ENCODE results near the gene RND1.
A peak's percentile ranks its signal among the peaks of the same experiment; 100 is the strongest.
"Not testable (repeated sequence)": the region's sequence is repeated elsewhere in the genome, so short reads cannot be mapped to it uniquely, and the experiment has no call there.

The RND1 gene

DNA sequence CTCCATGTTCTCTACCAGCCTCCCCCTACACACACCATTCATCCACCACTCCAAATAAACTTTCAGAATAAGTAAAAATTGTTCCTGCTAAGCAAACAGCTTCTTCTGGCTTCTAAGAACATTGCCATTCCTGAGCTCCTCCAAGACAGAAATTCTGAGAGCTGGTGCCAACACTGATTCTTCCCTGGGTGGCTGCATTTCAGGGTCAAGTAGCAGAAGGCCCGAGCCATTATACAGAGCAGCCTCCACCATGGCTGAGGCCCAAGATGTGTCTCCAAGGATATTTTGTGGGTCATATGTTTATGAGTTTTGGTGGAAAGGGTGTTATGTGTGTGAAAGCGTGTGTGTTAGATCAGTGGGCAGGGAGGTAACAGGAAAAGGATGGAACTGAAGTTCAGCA is 3.5 kb upstream of the RND1 start:
- DNase-seq (ENCODE audit: low read depth in 3 of 3, low spot score in 1 of 3): no peak

DNA sequence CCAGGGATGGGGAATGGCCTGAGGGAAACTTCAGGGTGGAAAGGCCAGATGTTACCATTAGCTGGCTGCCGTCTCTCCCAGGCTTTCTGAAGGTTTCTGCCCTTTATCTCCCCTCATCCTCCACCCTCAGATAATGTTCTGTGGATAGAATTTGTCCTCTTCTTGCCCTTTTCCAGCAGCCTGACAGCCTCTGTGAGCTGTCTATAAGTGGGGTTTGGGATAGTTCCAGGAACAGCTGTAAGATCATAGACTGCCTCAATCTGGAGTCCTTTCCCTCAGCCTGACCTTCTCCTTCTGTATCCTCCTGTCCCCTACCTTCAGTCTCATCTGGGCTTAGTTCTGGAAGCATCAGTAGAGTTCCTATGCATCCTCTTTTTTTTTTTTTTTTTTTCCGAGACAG is 2.8 kb upstream of the RND1 start:
- DNase-seq (ENCODE audit: low read depth in 3 of 3, low spot score in 1 of 3): no peak

DNA sequence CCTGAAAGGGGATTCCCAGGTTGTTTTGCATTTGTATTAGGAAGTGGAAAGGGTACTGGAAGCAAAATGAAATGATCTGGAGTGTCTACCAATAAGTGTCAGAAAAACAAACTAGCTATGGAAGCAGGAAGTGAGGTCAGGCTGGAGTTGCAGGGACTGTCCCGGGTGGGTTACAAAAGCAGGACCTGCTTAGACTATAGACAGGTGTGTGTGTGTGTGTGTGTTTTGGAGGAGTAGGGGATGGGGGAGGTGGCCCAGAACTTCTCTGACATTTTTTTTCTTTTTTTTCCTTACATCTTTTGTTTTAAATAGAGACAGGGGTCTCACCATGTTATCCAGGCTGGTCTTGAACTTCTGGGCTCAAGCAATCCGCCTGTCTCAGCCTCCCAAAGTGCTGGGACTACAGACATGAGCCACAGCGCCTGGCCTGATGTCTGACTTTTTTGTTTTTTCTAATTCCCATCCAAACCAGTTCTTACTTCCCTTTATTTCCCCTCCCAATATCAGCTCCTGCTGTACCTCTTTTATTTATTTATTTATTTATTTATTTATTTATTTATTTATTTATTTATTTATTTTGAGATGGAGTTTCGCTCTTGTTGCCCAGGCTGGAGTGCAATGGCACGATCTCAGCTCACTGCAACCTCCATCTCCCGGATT is 512 bp upstream of the RND1 start:
- peak in 1 of 3 donors; percentile 11 for DNase-seq (ENCODE audit: low read depth in 3 of 3, low spot score in 1 of 3)

DNA sequence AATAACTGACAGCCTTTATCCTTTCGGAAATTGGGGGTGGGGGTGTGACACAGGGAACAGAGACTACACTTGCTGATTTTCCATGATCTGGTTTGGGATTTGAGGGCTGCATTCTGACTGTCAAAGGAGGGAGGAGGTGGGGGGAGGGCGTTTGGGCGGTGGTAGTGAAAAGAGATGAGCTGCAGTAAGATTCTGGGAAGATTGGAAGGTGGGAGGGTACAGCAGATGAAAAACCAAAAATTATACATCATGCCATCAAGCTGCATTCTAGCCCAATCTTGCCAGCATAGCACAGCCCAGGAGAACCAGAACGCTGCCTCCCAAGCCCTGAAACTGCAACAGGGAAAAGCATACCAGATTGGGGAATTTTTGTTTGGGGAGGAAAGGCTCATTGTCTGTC is 2.4 kb downstream of the RND1 start:
- no peak for DNase-seq (ENCODE audit: low read depth in 3 of 3, low spot score in 1 of 3)

DNA sequence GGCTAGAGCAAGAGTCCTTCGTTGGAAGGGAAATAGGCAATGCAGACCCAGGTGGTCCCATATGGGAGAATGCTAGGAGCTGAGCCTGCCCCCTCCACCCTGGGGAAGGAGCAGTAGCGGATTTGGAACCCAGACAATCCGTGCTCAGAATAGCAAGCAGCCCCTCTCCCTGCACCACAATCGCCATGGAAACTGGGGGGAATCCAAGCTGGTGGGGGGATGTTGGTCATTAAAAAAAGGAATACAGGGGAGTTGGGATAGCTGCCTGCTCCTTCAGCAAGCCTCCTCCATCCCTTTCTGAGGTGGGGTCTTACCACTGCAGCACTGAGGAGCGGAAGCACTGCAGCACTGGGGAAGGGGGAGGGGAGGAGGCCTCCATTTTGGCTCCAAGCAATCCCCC is 2.9 kb downstream of the RND1 start:
- no peak for DNase-seq (ENCODE audit: low read depth in 3 of 3, low spot score in 1 of 3)

DNA sequence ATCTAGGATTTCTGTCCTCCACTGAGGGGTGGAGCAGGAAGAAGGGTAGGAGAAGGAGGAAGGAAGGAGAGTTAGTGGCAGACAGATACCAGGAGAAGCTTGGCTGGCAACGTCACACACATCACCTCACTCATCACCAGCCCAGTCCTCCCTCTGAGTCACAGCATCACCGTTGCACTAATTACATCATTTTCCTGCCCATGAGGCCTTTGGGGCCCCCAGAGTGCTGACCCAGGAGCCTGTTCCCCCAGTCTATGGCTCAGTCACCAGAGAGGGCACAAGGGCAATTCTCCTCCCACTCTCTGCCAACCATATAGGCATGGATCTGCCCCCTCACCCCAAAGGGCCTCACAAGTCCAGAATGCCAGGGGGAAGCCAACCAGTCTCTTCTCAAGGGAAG is 4.6 kb downstream of the RND1 start:
- no peak for DNase-seq (ENCODE audit: low read depth in 3 of 3, low spot score in 1 of 3)

DNA sequence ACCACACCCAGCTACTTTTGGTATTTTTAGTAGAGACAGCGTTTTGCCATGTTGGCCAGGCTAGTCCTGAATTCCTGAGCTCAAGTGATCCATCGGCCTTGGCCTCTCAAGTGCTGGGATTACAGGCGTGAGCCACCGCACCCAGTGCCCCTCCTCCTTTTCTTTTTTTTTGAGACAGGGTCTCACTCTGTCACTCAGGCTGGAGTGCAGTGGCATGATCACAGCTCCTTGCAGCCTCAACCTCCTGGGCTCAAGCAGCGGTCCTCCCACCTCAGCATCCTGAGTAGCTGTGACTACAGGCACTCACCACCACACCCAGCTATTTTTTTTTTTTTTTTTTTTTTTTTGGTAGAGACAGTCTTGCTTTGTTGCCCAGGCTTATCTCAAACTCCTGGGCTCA is 5.4 kb downstream of the RND1 start:
- DNase-seq (ENCODE audit: low read depth in 3 of 3, low spot score in 1 of 3): not testable (repeated sequence)

DNA sequence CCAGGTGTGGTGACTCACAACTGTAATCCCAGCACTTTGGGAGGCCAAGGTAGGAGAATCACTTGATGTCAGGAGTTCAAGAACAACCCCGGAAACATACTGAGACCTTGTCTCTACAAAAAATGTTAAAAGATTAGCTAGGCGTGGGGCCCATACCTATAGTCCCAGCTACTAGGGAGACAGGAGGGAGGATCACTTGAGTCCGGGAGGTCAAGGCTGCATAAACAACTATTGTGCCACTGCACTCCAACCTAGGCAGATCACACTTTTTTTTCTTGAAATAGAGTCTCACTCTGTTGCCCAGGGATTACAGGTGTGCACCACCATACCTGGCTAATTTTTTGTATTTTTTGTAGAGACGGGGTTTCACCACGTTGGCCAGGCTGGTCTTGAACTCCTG is 6.1 kb downstream of the RND1 start:
- no peak for DNase-seq (ENCODE audit: low read depth in 3 of 3, low spot score in 1 of 3)

DNA sequence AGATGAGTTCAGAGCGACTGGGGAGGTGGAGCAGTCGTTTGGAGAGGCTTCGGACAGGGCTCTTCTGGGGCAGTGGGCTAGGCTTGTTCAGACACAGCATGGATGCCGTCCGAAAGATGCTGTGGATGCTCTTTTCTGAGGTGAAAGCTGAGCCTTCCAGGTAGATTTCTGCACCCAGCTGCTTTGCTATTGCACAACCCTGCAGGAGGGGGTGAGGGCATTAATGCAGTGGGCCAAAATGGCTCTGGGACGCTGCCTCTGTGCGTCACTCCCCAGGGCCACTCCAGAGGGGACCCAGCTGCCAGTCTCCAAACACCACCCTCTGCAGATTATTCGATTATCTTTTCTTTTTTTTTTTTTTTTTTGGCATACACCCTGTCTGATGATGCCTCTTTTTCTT is 7.6 kb downstream of the RND1 start:
- no peak for DNase-seq (ENCODE audit: low read depth in 3 of 3, low spot score in 1 of 3)

DNA sequence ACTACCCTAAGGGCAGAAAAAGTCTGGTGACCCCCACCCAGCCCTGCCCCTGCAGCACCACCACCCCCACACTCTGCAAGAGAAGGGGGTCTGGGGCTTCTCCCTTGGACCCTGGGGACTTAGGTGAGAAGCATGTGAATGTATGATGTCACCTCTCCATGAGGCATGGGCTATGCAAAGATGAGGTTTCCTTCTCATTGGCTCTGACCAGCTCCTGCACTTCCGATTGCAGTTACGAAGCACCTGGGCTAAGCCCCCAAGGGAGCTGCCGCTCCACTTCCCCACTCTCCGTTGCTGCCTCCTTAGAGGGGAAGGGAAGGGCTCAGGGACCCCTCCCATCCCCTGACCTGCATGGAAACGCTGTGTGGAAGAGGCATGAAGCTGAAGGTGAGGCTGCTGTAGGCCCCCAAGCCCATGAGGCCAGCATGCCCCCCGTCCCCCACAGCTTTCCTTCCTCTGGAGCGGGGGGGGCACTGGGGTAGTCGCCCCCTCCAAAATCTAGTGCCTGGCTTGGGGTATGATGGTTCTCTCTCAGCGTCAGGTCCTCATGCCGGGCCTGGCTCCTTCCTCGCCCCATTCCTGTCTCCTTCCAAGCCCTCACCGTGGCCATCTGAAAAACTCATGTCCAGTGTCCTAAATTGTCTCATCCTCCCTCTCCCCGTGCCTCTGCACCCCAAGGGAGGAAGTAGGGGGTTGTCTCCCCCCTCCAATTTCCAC is 8.2 kb downstream of the RND1 start:
- DNase-seq (ENCODE audit: low read depth in 3 of 3, low spot score in 1 of 3): no peak

DNA sequence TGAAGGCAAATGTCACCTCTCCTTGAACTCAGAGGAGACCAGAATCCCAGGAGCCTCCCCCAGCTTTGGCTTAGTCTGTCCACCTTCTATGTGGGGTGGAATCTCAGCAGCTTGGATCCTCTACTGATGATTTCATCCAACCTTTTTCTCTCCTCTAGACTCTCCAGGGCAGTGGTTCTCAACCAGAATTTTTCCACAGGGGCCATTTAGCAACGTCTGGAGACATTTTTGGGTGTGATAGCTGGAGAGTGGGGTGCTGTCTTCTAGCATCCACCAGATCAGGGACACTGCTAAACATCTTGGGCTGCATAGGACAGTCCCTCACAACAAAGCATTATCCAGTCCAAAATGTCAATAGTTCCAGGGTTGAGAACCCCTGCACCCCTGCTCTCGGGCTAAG is 9.3 kb downstream of the RND1 start:
- no peak for DNase-seq (ENCODE audit: low read depth in 3 of 3, low spot score in 1 of 3)

DNA sequence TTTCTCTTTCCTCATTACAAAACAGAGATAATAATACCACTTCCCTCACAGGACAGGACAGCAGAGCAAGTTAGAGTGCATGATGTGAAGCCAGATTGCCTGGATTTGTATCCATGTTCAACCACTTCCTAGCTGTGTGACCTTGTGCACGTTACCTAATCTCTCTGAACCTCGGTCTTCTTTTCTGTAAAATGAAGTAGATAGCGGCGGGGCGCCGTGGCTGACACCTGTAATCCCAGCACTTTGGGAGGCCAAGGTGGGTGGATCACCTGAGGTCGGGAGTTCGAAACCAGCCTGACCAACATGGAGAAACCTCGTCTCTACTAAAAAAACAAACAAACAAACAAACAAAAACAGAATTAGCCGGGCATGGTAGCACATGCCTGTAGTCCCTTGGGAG is 10.7 kb downstream of the RND1 start:
- DNase-seq (ENCODE audit: low read depth in 3 of 3, low spot score in 1 of 3): not testable (repeated sequence)

DNA sequence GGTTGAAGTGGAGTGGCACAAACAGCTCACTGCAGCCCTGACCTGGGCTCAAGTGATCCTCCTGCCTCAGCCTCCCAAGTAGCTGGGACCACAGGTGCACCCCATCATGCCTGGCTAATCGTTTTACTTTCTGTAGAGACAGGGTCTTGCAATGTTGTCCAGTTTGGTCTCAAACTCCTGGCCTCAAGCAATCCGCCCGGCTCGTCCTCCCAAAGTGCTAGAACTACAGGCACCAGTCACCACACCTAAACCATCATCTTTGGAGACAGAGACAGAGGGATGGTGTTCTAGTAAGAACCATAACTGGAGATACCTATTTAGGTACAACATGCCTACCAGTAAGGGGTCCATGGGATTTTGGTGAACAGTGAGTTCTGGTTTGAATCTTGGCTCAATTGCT is 11.2 kb downstream of the RND1 start:
- no peak for DNase-seq (ENCODE audit: low read depth in 3 of 3, low spot score in 1 of 3)

DNA sequence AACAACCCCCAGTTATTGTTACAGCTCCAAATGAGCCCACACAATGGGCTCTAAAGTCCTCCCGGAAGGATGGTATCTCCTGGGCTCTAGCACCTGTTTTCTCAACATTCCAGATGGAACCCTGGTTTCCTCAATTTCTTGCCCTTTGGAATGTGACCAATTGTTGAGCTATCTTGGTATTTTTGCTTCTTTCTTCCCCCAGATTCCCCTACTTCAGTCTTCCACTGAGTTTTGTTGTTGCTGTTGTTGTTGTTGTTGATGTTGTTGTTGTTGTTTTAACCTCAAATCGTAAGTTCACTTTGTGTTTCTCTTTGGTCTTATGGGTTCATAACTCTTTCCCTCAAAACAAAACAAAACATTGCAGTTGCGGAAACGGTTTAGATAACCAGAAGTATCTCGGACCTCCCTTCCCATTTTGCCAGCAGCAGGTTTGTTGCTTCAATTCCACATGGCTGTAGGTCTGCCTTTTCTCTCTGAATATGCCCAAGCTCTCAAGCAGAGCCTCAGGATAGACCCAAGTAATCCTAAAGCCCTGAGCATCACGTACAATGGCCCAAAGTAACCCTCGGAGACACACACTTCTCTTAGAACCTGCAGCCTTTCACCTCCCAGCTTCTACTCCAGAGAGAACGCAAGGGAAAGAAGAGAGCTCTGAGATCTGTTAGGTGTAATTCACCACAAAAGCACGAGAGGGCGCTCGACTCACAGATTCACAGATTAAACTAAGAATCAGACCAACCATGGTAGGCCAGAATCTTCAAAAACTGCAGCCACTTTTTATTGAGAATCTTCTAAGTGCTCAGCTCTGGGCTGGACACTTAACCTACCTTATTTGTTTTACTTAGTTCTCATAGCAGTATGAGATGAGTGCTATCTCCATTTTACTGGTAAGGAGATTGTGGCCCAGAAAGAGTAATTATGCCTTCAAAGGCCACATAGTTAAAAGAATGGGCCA is 12.7 kb downstream of the RND1 start:
- peak; percentile 67 to 80 (median 71) for DNase-seq (ENCODE audit: low read depth in 3 of 3, low spot score in 1 of 3)

DNA sequence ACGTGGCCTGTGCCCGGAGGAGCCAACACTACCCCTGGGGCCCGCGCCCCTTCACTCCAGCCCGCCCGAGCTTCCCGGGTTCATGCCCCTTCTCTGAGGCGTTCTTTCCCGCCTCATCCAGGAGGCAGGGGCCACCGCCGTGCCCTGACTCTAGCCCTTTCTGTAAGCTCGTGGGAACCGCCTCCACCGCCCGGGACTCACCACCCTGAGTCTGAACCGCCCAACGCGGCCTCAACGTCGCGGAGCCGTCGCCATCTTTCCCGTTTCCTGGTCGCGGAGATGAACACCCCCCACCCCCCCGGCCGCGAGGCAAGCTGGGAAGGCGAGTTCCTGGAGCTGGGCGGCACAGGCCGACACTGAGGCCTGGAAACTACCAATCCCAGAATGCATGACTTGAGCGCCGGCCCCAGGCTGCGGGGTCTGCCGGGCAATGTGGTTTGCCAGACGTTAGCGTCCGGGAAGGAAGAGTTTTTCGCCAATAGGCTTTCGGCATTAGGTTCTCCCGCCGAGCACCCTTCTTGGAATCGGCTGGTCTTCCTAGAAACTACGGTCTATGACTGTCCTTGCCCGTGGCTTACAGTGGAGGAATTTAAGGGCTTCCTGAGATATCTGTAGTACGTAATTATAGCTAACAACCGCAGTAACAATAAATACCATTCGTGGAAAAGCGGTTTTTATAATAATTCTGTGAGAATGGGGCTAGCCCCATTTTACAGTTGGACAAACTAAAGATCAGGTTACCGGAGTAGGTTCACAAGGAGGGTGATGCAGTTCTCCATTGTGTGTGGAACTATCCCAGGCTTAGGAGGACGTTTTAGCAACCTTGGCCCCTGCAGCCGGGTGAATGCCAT is 13.6 kb downstream of the RND1 start, which contains the start of gene DDX23:
Gene DDX23 (minus strand): TSS at position 281 of the 851 bp plus-strand sequence. CDS start 6,381 bp downstream, outside the sequence.
- peak; percentile 73 to 80 (median 78) for DNase-seq (ENCODE audit: low read depth in 3 of 3, low spot score in 1 of 3)

DNA sequence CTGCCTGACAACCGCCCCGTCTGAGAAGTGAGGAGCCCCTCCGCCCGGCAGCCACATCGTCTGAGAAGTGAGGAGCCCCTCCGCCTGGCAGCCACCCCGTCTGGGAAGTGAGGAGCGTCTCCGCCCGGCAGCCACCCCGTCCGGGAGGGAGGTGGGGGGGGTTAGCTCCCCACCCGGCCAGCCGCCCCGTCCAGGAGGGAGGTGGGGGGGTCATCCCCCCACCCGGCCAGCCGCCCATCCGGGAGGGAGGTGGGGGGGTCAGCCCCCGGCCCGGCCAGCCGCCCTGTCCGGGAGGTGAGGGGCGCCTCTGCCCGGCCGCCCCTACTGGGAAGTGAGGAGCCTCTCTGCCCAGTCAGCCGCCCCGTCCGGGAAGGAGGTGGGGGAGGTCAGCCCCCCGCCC is 23.6 kb downstream of the RND1 start:
- DNase-seq (ENCODE audit: low read depth in 3 of 3, low spot score in 1 of 3): not testable (repeated sequence)

DNA sequence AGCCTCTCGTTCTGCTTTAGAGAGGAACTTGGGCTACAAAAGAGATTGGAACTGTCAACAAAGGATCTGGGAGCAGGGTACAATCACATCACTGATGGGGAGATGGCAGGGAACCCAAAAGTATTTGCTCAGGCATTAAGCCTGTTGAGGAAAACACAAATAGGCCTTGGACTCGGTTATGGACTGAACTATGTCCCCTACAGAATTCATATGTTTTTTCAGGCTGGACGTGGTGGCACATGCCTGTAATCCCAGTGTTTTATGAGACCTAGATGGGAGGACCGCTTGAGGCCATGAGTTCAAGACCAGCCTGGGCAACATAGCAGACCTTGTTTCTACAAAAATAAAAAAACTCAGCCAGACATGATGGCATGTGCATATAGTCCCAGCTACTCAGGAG is 27.6 kb downstream of the RND1 start:
- no peak for DNase-seq (ENCODE audit: low read depth in 3 of 3, low spot score in 1 of 3)

DNA sequence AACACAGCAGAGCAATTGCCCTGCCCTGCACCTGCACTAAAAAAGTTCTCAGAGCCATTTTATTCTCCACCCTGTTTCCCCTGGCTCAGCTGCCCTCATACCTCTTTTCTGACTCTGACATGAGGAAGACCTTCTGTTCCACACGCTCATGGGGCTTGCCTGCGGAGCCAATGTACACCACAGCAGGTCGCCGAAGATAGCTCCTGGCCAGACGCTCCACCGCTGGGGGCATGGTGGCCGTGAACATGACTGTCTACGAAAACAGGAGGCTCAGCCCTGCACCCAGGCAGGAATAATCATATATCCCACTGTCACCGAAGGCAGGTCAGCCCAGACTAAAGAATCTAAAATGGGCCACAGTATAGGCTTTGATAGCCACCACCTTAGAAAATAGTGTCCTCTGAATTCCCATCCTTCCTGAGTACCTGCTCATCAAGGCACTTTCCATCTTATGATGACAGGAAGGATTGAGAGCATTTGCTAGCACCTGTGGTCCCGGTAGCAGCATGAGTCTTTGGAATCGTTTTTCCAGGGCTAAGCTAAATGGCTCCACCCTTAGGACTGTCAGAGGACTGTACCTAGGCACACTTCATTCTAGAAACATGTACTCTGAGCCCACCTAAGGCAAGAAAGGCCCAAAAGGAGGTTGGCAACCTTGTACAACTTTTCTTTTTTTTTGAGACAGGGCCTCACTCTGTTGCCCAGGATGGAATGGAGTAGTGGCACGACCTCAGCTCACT is 33.2 kb downstream of the RND1 start:
- no peak for DNase-seq (ENCODE audit: low read depth in 3 of 3, low spot score in 1 of 3)

DNA sequence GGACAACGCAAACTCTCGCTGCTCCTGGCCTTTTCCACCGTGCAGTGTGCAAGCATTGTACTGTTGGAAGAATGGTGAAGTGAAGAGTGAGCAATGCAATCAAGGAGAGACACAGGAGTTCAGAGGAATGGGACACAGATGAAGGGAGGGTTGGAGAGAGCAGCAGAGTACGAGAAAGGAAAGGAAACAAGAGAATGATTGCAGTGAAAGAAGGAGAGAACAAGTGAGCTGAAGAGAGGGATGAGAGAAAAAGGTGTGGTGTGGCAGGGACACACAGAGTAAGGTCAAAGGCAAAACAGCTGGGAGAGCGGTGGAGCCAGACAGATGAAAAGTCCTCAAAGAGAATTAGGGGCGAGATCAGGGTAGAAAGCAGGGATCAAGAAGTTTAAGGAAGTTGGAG is 34.4 kb downstream of the RND1 start:
- DNase-seq (ENCODE audit: low read depth in 3 of 3, low spot score in 1 of 3): no peak
